ENCODE data around the gene SPTBN4.

SPTBN4 gene

DNA sequence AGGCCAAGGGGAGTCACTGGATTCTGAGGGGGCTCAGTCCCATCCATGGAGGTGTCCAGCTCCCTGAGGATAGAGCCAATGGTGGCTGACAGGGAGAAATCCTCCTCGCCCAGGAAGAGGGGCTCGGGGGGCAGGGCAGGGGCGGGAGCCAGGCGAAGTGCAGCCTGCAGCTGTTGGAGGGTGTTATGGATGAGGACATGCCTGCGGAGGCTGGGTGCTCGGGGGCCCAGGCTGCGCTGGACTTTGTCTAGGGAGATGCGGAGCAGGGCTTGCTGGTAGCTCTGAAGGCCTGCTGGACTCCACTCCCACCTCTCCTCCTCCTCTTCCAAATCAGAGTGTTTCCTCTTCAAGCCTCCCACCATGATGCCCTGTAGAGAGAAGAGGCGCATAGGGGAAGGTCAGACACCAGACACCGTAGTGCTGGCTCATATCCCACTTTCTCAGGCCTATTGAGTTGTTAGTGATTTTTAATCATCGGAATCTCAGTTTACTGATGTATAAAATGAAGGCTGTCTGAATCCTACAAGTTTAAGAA is 25.0 kb upstream of the SPTBN4 start:
- DNase-seq (ENCODE audit: low read depth): no peak
- TF ChIP-seq, protein P1, sequence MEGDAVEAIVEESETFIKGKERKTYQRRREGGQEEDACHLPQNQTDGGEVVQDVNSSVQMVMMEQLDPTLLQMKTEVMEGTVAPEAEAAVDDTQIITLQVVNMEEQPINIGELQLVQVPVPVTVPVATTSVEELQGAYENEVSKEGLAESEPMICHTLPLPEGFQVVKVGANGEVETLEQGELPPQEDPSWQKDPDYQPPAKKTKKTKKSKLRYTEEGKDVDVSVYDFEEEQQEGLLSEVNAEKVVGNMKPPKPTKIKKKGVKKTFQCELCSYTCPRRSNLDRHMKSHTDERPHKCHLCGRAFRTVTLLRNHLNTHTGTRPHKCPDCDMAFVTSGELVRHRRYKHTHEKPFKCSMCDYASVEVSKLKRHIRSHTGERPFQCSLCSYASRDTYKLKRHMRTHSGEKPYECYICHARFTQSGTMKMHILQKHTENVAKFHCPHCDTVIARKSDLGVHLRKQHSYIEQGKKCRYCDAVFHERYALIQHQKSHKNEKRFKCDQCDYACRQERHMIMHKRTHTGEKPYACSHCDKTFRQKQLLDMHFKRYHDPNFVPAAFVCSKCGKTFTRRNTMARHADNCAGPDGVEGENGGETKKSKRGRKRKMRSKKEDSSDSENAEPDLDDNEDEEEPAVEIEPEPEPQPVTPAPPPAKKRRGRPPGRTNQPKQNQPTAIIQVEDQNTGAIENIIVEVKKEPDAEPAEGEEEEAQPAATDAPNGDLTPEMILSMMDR (IDR thresholded peaks at IDR 0.05; ENCODE audit: low read depth, low read length, missing control alignments): no peak
- H3K4me3 ChIP-seq (ENCODE audit: low read depth, low read length): no peak overlapping the region
- in situ Hi-C loops (cut with HindIII; ENCODE audit: low sequenced_read_pairs): loop anchor here (10.0 kb wide), 1 partner anchor 113 kb away; no protein-coding TSS in a partner anchor

DNA sequence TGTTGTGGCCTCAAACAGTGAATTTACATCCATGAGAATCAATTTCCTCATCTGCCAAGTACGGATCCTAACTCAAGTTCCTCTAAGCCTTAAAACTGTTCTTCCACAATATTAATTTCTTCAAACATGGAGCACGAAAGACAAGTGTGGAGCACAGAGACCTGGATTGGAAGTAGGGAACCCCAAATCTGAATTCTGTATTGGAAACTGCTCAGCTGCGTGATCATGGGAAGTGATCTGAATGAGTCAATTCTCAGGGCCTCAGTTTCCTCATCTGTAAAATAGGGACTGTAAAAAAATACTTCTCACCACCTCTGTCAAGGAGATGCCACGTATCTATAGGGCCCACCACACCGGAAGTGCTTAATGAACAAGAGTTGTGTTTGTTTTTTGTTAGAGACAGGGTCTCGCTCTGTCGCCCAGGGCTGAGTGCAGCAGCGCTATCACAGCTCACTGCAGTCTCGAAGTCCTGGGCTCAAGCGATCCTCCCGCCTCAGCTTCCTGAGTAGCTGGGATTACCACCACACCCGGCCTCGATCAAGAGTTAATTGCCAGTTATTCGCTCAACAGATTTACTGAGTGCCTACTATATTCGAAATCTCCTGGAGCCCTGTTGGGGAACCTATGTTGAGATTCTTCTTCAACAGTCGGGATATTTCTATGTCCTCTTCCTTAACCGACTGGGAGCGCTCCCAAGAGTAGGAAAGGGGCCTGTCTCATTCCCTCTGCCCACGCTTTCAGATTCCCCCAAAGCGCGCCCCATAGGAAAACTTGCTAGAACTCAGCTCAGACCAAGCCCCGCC is 24.3 kb upstream of the SPTBN4 start:
- in situ Hi-C loops (cut with HindIII; ENCODE audit: low sequenced_read_pairs): loop anchor here (10.0 kb wide), 1 partner anchor 112 kb away; no protein-coding TSS in a partner anchor
- H3K4me3 ChIP-seq (ENCODE audit: low read depth, low read length): peak overlapping the region; percentile 100
- TF ChIP-seq, protein P1 (IDR thresholded peaks at IDR 0.05; ENCODE audit: low read depth, low read length, missing control alignments): no peak
- DNase-seq (ENCODE audit: low read depth): no peak

DNA sequence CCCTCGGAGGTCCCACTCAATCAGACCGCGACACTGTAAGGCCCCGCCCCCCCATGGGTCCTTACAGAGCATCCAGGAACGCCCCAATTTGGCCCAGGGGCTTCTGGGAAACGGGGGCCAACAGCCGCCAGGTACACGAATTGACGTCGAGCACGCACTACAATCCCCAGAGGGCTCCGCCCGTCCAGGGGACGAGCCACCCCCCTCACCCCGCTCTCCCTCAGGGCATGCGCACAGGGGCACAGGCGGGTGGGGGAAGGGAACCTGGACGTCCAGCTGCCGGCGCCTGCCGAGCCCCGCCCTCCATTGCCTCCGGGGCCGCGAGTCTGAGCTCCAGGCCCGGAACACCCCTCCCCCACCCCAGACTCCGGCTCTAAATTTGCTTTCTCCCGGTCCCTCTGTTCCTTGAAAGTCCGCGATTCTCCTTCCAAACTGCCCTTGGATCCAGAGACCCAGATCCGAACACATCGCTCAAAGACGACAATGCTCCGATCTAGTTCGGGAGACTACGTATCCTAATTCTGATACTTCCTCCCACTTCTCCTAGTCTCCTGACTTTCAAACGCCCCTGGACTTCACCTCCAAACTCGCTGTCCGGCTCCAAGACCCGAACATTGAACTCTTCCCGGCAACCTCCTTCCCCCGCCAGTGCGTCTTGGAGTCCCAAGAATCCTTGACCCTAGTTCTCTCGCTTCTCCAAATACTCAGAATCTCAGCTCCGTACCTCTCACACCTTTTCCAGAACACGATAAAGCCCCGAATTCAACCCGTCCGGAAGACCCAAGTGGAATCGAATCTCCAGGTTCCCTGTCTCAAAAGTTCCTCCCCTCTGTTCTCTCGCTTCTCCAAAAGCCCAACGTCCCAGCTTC is 23.4 kb upstream of the SPTBN4 start:
- TF ChIP-seq, protein P1 (IDR thresholded peaks at IDR 0.05; ENCODE audit: low read depth, low read length, missing control alignments): no peak
- in situ Hi-C loops (cut with HindIII; ENCODE audit: low sequenced_read_pairs): loop anchor here (10.0 kb wide), 1 partner anchor 111 kb away; no protein-coding TSS in a partner anchor
- DNase-seq (ENCODE audit: low read depth): peak; percentile 99
- peak overlapping the region; percentile 100 for H3K4me3 ChIP-seq (ENCODE audit: low read depth, low read length)

DNA sequence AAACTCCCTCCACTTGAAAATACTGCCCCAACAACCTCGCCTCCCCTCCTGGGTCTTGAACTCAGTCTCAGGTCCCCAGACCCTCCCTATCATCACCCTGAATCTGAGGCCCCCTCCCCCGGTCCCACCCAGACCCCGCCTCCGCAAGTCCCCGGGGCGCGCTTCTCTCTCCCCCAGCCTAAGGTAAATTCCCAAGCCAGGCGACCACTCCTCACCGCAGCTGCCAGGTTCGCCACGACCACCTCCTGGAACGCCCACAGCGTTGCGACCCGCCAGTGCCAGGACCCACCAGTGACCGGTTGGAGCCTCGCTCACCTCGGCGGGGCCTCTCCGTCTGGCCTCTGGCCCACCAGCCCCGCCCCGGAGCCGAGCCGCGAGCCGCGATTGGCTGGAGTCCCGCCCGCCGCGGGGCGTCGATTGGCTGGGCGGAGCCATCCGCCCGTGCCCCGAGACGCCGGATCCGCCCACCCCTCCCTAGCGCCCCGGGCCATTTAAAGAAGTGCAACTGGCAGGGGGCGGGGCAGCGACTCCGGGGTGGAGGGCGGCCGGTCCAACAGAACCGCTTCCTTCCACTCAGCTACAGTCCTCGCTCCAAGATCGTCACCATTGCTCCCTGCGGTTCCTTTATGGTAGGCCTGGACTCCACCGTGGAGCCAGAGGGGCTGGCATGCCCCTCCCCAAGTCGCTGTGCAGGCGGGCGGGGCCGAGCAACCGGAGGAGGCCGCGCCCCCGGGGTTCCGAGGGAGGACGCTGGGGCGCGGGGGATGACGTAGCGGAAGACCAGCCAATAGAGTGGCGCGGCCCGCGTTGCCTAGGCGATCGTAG is 22.6 kb upstream of the SPTBN4 start, which contains the start of gene SERTAD3:
Gene SERTAD3 (minus strand): TSS at position 336 of the 825 bp plus-strand sequence. CDS start 2,255 bp downstream, outside the sequence.
- in situ Hi-C loops (cut with HindIII; ENCODE audit: low sequenced_read_pairs): loop anchor here (10.0 kb wide), 1 partner anchor 111 kb away; no protein-coding TSS in a partner anchor
- peak within 1 kb of the TSS; percentile 100 for H3K4me3 ChIP-seq (ENCODE audit: low read depth, low read length)
- DNase-seq (ENCODE audit: low read depth): peak; percentile 78
- TF ChIP-seq, protein P1 (IDR thresholded peaks at IDR 0.05; ENCODE audit: low read depth, low read length, missing control alignments): no peak

DNA sequence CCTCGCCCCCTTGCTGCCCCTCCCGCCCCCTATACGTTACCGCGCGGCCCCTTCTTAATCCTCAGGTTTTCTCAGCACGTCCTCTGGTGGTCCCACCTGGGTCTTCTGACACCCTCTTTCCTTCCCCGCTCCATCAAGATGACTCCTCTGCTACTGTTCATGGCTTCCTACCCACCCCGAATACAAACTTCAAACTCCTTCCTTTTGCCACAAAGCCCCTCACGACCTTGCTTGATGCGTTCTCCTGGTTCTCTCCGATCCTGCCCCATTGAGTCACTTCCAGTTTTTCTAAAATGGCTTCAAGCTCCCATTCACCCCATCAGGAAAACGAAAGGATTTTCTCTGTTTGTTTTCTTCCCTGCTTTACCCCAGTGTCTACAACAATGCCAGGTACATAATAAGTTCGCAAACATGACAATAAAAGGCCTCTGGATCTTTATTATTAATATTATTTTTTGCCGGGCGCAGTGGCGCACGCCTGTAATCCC is 21.9 kb upstream of the SPTBN4 start:
- peak overlapping the region; percentile 100 for H3K4me3 ChIP-seq (ENCODE audit: low read depth, low read length)
- TF ChIP-seq, protein P1 (IDR thresholded peaks at IDR 0.05; ENCODE audit: low read depth, low read length, missing control alignments): peak; percentile 26
- in situ Hi-C loops (cut with HindIII; ENCODE audit: low sequenced_read_pairs): loop anchor here (10.0 kb wide), 1 partner anchor 110 kb away; no protein-coding TSS in a partner anchor
- no peak for DNase-seq (ENCODE audit: low read depth)

All from astrocyte of the cerebellum (primary cell).